Endometrial microvascular endothelial cells (primary cell): Measurements from ENCODE around the gene RIPK1. TPM values are rescaled to one million over a fixed set of nuclear protein-coding genes. Genes with fewer than 3 reads are reported as not detected.
"Not testable (repeated sequence)": the region's sequence is repeated elsewhere in the genome, so short reads cannot be mapped to it uniquely, and the experiment has no call there.

Experiments
- in situ Hi-C: cut with HindIII; loops from 2 replicates; pipeline ENCODE4 v1.10.0; 2017; ENCODE audit warnings: low sequenced_read_pairs, low pct_unique_long_range_greater_than_20kb; ENCODE audit errors: inconsistent ontology term
- total RNA-seq: library from RNA; depleted of rRNA; stranded (reverse); fragments of >200 nt; gene quantifications from one replicate; pipeline ENCODE4 v1.2.3, GENCODE V29; 2015; ENCODE audit errors: inconsistent ontology term

Gene RIPK1
- total RNA-seq, 1 donor from 2014 or later, result 20.0 TPM

GRCh38 chr6:3152689-3153088 is 84.4 kb downstream of the RIPK1 start:
- in situ Hi-C loops, result no loop called here

GRCh38 chr6:3155416-3155815 is 87.1 kb downstream of the RIPK1 start:
- in situ Hi-C loops, result not testable (repeated sequence)

DNA sequence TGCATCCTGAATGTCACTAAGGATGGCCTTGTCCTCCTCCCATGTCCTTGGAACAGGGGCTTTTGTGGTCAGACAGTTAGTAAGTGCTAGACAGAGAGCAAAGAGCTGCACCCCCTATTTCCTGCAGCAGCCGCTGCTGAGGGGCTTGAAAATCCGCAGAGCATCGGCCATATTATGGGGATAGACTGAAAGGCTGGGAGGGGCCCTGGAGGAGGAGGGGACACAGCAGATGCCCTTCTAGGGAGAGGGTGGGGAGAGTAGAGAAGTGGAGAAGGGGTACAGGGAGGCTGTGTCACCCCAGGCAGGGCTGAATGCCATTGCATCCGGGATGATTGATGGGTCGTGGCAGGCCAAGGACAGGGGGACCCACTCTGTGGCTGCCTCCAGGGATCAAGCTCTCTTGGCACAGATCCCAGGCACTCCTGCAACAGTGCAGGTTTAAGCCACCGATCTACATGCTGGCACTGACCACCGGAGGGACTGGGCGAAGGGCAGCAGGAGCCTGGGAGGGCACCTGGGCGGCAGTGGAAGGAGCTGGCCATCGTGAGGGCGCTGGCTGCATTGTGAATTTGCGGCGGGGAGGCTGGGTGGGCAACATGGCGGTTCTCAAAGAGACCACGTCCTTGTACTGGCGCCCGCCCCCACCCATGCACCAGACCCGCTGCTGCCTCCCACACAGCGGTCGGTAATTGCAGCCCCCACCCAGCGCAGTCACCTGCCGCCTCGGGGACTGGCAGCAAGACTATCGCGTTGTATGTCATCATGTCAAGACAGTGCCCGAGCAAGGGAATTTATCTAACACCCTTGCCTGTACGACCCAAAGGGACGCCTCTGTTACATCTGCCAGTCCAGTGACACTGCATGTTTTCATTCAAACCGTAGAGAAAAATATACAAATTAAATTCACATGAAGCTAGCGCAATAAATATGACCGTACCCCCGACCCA is 88.2 kb downstream of the RIPK1 start:
- in situ Hi-C loops, result not testable (repeated sequence)

DNA sequence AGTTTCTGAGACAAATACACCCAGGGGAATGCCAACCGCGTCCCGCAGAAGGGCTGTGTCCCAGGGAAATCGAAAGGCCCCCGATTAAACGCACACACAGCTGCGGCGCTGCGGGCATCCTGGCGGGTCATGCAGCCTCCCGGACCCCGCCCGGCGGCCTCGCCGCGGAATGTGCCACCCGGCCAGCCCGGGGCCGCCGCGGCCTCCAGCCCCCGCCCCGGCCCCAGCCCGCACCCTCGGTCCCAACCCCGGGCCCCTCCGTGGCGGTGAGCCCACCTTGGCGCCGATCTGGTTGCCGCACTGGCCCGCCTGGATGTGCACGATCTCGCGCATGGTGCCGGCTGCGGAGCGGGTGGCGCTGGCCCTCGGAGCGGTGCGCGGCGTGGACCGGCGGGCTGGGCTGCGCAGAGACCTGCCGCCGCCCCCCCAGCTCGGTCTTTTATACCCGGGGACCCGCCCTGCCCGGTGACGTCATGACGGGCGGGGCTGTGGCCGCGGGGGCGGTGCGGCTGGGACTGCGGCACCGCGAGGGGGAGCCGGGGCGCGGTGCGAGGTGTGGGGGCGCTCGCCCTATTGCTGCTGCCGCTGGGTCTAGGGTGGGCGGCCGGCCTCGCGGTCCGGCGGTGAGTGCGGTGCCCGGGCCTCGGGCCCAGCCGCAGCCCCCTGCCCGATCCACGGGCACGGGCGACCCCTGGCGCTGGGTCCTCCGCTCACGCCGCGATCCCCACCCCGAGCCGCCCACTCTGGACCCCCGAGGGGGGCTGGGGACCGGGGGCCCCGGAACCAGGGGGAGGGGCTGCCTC is 89.0 kb downstream of the RIPK1 start, which contains the start of gene TUBB2A:
Gene TUBB2A (minus strand): TSS at position 414 of the 803 bp plus-strand sequence. CDS start 81 bp downstream, at position 333.
- in situ Hi-C loops, result no loop called here

DNA sequence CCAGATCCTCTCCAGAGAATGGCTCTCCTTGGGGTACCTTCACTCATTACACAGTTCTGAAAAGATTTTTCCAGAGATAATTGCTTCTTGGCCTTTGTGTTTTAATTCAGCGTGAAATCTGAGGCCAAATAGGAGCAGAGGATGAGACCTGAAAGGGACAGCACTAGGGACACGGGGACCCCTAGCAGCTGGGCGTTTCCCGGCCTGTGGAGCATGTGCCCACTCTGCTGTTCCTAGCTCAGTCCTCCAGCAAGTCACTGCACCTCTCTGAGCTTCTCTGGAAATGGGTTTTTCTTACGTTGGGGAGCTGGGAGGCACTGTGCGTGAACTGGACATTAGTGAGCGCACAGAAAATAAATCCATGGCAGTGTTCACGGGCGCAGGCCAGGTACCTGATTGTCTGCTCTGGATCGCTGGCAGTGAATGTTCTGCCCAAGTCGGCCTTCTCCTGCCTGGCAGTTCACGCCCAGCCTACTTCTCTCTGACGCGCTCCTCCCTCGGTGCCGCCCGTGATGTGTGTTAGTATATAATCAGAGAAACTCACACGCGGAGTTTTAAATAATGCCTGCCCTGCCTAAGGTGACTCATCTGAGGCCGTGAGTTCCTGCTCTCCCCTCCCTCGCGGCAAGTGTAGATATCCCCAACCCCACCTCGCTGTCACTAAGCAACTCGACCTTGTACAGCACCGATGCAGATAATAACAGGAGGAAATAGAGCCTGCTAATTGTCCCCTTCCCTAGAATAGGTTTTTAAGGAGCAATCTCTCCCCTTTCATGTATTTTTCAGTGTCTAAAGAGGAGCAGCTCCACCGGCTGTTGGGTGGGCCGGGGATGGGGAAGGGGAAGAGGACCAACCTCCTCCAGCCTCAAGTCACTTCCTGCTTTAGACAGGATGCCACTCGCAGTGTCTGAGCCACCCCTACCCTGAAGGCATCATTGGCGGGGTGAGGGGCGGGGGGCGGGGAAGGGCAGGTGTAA is 91.8 kb downstream of the RIPK1 start:
- in situ Hi-C loops, result no loop called here

- in situ Hi-C loops, result no loop called here
These were observed 93.8 kb downstream of the RIPK1 start for GRCh38 chr6:3162067-3162497.

DNA sequence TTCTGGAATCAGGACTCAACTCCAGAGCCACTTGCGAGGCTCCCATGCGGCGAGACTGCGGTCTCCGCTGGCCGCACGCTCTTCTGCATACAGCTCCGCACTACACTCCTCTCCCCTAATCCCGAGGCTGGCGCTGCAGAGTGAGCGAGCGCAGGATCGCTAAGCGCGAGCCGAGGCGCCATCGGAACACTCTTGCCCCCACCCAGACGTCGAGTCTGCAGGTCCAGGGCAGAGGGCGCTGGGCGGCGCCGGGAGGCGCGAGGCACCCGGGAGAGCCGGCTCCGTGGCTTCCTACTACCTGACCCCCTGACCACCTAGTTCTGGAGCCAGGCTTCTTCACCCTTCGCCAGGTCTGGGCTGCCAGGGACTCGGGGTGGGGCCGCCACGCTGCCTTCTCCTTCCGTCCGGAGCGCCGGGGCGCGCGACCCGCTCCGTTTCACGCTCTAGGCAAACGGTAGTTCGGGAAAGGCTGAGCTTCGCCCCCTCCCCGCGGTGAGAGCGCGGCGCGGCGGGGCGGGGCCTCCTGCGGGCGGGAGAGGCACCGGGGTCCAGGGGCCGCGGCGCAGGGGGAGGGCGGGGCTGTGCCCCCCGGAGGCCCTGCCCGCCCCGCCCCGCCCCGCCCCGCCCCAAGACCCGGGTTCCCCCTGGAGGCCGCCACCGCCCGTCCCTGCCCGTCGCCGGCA is 94.4 kb downstream of the RIPK1 start:
- in situ Hi-C loops, result no loop called here

GRCh38 chr6:3163248-3163594 is 94.9 kb downstream of the RIPK1 start:
- in situ Hi-C loops, result no loop called here

GRCh38 chr6:3164388-3164787 is 96.1 kb downstream of the RIPK1 start:
- in situ Hi-C loops, result no loop called here

Other genes with a start within 250 kb of the RIPK1 start
- 71.8 TPM for gene SERPINB1, start 226.6 kb upstream of the RIPK1 start, total RNA-seq
- 75.5 TPM for gene SERPINB9, start 165.2 kb upstream of the RIPK1 start, total RNA-seq
- 179 TPM for gene SERPINB6, start 96.9 kb upstream of the RIPK1 start, total RNA-seq
- 74.1 TPM for gene NQO2, start 68.6 kb upstream of the RIPK1 start, total RNA-seq
- gene BPHL, start 50.2 kb downstream of the RIPK1 start, total RNA-seq, result 20.0 TPM
- 214 TPM for gene TUBB2A, start 89.0 kb downstream of the RIPK1 start, total RNA-seq
- gene TUBB2B, start 159.2 kb downstream of the RIPK1 start, total RNA-seq, result 7.4 TPM
- gene PSMG4, start 190.5 kb downstream of the RIPK1 start, total RNA-seq, result 36.6 TPM